Ectodermal cell (in vitro differentiated cells): ENCODE results near the gene INPP4B.

Experiments
- H3K27ac ChIP-seq: 2 replicates; pipeline ENCODE4 v1.7.0; 2013; ENCODE audit warnings: mild to moderate bottlenecking, low read depth, low read length; ENCODE audit not compliant: insufficient read depth, poor library complexity, severe bottlenecking
- H3K27me3 ChIP-seq: 2 replicates; pipeline ENCODE4 v1.7.0; 2013; ENCODE audit warnings: mild to moderate bottlenecking, low read length; ENCODE audit not compliant: insufficient read depth, control insufficient read depth, poor library complexity, severe bottlenecking
- H3K36me3 ChIP-seq: one replicate; pipeline ENCODE4 v1.7.0; 2013; ENCODE audit warnings: low read length; ENCODE audit not compliant: control insufficient read depth, insufficient read depth
- H3K4me1 ChIP-seq: one replicate; pipeline ENCODE4 v1.7.0; 2013; ENCODE audit warnings: low read length; ENCODE audit not compliant: control insufficient read depth, insufficient read depth
- H3K4me3 ChIP-seq: 2 replicates; pipeline ENCODE4 v1.7.0; 2013; ENCODE audit warnings: low read depth, low read length, control low read depth; ENCODE audit not compliant: insufficient read depth
- H3K9me3 ChIP-seq: 2 replicates; pipeline ENCODE4 v1.7.0; 2013; ENCODE audit warnings: mild to moderate bottlenecking, low read length, moderate library complexity; ENCODE audit not compliant: control insufficient read depth
- WGBS, 2 experiments: methylation state at CpG; one replicate each; pipeline ENCODE4 v1.1.7; 2013; ENCODE audit warnings: missing lambda C conversion rate in 2 of 2; 5-methylcytosine and 5-hydroxymethylcytosine counted together

The INPP4B gene

DNA sequence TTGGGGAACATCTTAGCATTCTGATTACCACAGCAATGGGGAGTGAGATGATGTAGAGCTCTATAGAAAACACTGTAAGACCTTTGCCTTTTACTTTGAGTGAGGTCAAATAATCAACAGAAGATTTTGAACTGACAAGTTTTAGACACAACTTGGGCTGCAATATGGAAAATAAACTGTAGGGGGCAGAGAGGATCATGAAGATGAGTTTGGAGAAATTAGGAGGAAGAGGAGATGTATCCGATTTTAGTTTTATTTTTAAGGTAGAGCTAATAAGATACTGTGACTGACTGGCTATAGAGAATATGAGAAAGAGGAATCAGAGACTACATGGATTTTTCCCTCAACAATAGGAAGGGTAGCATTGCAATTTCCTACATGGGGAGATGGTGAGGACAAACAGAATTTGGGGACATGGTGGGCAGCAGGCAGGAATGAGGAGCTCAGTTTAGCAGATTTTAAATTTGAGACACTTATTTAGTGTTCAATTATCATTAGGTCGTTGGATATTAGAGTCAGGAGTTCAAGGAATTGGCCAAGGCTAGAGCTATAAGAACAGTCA lies 563.1 kb downstream of the INPP4B start:
- no peaks in the 10 kb centered on the region for H3K36me3 ChIP-seq
- no peaks in the 10 kb centered on the region for H3K27me3 ChIP-seq
- WGBS, 2 experiments: 15 to 17% methylated on average over 2 of the region's 2 CpGs
- no peak overlapping the region for H3K4me3 ChIP-seq
- no peaks in the 10 kb centered on the region for H3K9me3 ChIP-seq
- H3K4me1 ChIP-seq: no peaks in the 10 kb centered on the region
- no peak overlapping the region for H3K27ac ChIP-seq

GRCh38 chr4:142281999-142282398 lies 564.1 kb downstream of the INPP4B start:
- Histone ChIP-seq H3K4me3 (no peak overlapping the region), H3K9me3 (no peaks in the 10 kb centered on the region), H3K36me3 (no peaks in the 10 kb centered on the region), H3K27ac (no peak overlapping the region), H3K4me1 (no peaks in the 10 kb centered on the region), H3K27me3 (no peaks in the 10 kb centered on the region)
- 100% methylated on average over 1 of the region's 1 CpG for WGBS, 2 experiments

- H3K27me3 ChIP-seq: no peaks in the 10 kb centered on the region
- H3K9me3 ChIP-seq: no peaks in the 10 kb centered on the region
- H3K4me1 ChIP-seq: no peaks in the 10 kb centered on the region
- no peak overlapping the region for H3K4me3 ChIP-seq
- no peak overlapping the region for H3K27ac ChIP-seq
- H3K36me3 ChIP-seq: no peaks in the 10 kb centered on the region
Measured at GRCh38 chr4:142278663-142279062, 567.4 kb downstream of the INPP4B start.

DNA sequence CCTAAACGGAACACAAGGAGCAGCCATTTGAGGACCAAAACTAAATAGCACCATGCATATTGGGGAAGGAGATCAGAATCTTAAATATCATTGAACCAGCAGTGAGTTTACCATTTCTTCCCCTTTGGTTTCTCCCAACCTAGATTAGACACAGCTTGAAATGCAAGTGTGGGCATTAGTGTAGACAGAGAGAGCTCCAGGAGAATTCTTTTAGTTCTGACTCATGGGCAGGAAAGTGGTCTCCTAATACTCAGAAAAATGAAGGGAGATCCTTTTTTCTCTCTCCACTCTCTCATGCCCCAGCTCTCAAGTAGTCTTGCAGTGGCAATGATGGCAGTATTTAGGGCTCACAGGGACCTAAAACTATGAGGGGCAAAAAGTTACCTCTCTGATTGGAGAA lies 567.9 kb downstream of the INPP4B start:
- WGBS, 2 experiments: 87 to 100% methylated on average over 1 of the region's 1 CpG
- no peaks in the 10 kb centered on the region for H3K4me1 ChIP-seq
- no peaks in the 10 kb centered on the region for H3K27me3 ChIP-seq
- H3K27ac ChIP-seq: no peak overlapping the region
- H3K9me3 ChIP-seq: no peaks in the 10 kb centered on the region
- H3K36me3 ChIP-seq: no peaks in the 10 kb centered on the region
- no peak overlapping the region for H3K4me3 ChIP-seq

DNA sequence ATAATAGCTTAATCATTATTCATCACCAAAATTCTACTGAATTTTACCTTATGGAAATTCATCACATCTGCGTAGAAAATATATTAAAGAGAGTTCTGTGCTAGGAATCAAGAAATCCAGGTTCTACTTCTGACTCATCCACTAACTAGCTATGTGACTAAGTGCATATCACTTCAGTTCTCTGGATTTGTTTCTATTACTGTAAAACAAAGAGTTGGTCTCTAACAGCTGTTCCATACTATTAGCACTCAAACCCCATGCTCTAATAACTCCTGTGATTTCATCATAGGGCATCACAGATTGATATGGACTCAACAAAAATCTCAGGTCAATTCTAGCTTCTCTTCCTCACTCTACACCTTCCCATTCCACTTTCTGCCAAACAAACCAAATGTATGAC lies 572.0 kb downstream of the INPP4B start:
- no peaks in the 10 kb centered on the region for H3K27me3 ChIP-seq
- H3K9me3 ChIP-seq: no peaks in the 10 kb centered on the region
- no peaks in the 10 kb centered on the region for H3K36me3 ChIP-seq
- no peak overlapping the region for H3K27ac ChIP-seq
- whole genome bisulfite sequencing, 2 experiments: 100% methylated on average over 1 of the region's 1 CpG; no CpG with 5 or more reads in 1 of the 2 experiments
- no peaks in the 10 kb centered on the region for H3K4me1 ChIP-seq
- no peak overlapping the region for H3K4me3 ChIP-seq

DNA sequence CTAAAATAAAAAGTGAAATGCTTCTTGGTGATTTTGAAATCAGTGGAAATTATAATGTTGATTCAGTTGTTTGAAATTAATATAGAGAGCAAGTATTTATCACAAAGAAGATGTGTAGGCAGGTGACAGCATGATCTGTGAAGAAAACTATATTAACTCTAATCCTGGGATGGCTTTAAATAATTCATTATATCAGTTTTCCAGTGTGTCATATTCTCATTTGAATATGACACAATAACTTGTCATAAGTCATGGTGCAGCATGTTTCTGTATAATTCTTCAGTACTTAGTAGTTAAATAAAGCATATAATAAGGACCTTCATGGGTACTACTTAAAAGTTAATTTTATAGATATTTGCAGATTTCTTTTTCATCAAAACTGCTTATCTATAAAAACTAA lies 573.6 kb downstream of the INPP4B start:
- Histone ChIP-seq H3K27ac (no peak overlapping the region), H3K4me3 (no peak overlapping the region), H3K4me1 (no peaks in the 10 kb centered on the region), H3K36me3 (no peaks in the 10 kb centered on the region), H3K9me3 (no peaks in the 10 kb centered on the region), H3K27me3 (no peaks in the 10 kb centered on the region)

GRCh38 chr4:142271832-142272231 lies 574.3 kb downstream of the INPP4B start:
- Histone ChIP-seq H3K9me3 (no peaks in the 10 kb centered on the region), H3K4me3 (no peak overlapping the region)
- 67 to 92% methylated on average over 2 to 3 of the region's 3 CpGs for WGBS, 2 experiments

GRCh38 chr4:142267101-142267500 lies 579.0 kb downstream of the INPP4B start:
- no peaks in the 10 kb centered on the region for H3K4me1 ChIP-seq
- no peak overlapping the region for H3K27ac ChIP-seq
- no peaks in the 10 kb centered on the region for H3K36me3 ChIP-seq
- no peaks in the 10 kb centered on the region for H3K9me3 ChIP-seq
- no peaks in the 10 kb centered on the region for H3K27me3 ChIP-seq
- no peak overlapping the region for H3K4me3 ChIP-seq
- WGBS, 2 experiments: 93 to 94% methylated on average over 2 to 3 of the region's 3 CpGs

More at GRCh38 chr4:142271832-142272231, 574.3 kb downstream of the INPP4B start:
- Histone ChIP-seq H3K36me3 (no peaks in the 10 kb centered on the region), H3K4me1 (no peaks in the 10 kb centered on the region), H3K27ac (no peak overlapping the region), H3K27me3 (no peaks in the 10 kb centered on the region)

DNA sequence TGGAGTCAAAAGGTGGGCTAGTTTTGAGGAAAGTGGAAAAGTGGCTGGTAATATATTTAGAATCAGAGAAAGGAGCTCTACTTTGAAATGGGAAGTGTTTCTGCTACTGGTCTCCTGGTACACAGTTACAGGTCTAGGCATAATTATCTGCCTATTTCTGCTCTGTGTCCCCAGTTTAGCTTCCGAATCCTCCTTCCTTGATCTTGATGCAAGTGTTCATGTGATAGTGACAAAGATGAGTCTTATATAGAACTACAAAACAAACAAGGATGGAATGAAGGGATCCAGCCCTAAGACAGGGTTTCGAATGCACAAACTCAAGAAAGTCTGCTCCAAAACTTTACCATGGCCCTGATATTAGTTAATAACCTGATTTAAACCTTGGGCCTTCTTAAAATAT lies 580.2 kb downstream of the INPP4B start:
- Histone ChIP-seq H3K27ac (no peak overlapping the region), H3K36me3 (no peaks in the 10 kb centered on the region), H3K4me3 (no peak overlapping the region), H3K9me3 (no peaks in the 10 kb centered on the region), H3K4me1 (no peaks in the 10 kb centered on the region), H3K27me3 (no peaks in the 10 kb centered on the region)
- 97 to 100% methylated on average over 1 to 2 of the region's 2 CpGs for WGBS, 2 experiments

- H3K9me3 ChIP-seq: no peaks in the 10 kb centered on the region
- H3K27me3 ChIP-seq: no peaks in the 10 kb centered on the region
- 90 to 91% methylated on average over 3 of the region's 3 CpGs for WGBS, 2 experiments
- H3K27ac ChIP-seq: no peak overlapping the region
- H3K4me1 ChIP-seq: no peaks in the 10 kb centered on the region
- H3K4me3 ChIP-seq: no peak overlapping the region
- H3K36me3 ChIP-seq: no peaks in the 10 kb centered on the region
Measured at GRCh38 chr4:142265536-142265935, 580.6 kb downstream of the INPP4B start.

DNA sequence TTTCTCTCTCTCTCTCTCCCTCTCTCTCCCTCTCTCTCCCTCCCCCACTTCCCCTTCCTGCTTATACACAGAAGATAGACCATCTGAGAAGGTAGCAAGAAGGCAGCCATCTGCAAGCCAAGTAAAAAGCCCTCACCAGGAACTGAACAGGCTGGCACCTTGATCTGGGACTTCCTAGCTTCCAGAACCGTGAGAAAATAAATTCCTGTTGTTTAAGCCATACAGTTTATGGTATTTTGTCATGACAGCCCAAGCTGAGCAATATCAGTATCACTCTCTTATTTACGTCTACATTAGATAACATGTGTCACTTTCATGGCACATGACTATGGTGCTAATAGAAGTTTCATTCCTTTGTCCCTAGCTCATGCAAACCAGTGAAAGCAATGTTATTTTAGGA lies 581.1 kb downstream of the INPP4B start:
- no peaks in the 10 kb centered on the region for H3K27me3 ChIP-seq
- whole genome bisulfite sequencing, 2 experiments: 86 to 97% methylated on average over 2 of the region's 2 CpGs
- no peaks in the 10 kb centered on the region for H3K9me3 ChIP-seq
- H3K27ac ChIP-seq: no peak overlapping the region
- no peaks in the 10 kb centered on the region for H3K4me1 ChIP-seq
- H3K36me3 ChIP-seq: no peaks in the 10 kb centered on the region
- H3K4me3 ChIP-seq: no peak overlapping the region
